H1 (cell line): ENCODE measurements around the gene ORMDL2. TPM values are rescaled to one million over a fixed set of nuclear protein-coding genes. Genes with fewer than 3 reads are reported as not detected.

Source experiments
- CTCF ChIA-PET: fragments of 300-600 bp; sonication (Branson Sonifier 250); formaldehyde crosslinking; loops from one replicate; lab custom pipeline; 2021; ENCODE audit not compliant: partially characterized antibody; lab: Charles Lee
- POLR2A ChIA-PET: fragments of 300-600 bp; sonication (Branson Sonifier 250); formaldehyde crosslinking; loops from one replicate; lab custom pipeline; 2021; ENCODE audit warnings: inconsistent platforms; ENCODE audit not compliant: partially characterized antibody; lab: Charles Lee
- DNase-seq, 2 experiments: peaks; one replicate each; pipeline versions ENCODE4 v3.0.0 to v3.0.0-alpha.2; 2010 to 2022; ENCODE audit warnings: low spot score in 2 of 2, low read depth in 1 of 2, mixed read lengths in 1 of 2
- FAIRE-seq: peaks from 2 replicates; lab custom pipeline; 2011; peaks lifted over from hg19 to GRCh38; lab: Jason Lieb, UNC
- H2AFZ ChIP-seq: 2 replicates; pipeline ENCODE4 v1.8.1; 2012; ENCODE audit warnings: low read length, inconsistent platforms
- H2AK5ac ChIP-seq: 2 replicates; pipeline ENCODE4 v1.6.1; 2013; ENCODE audit warnings: low read depth, low read length
- H2BK120ac ChIP-seq: replicated peaks from 2 replicates; pipeline ENCODE3; 2013; ENCODE audit warnings: low read depth, low read length, inconsistent platforms
- H2BK12ac ChIP-seq: 2 replicates; pipeline ENCODE4 v1.6.1; 2013; ENCODE audit warnings: low read depth, low read length
- H2BK15ac ChIP-seq: 2 replicates; pipeline ENCODE4 v1.6.1; 2013; ENCODE audit warnings: low read length
- H2BK20ac ChIP-seq: 2 replicates; pipeline ENCODE4 v1.6.1; 2013; ENCODE audit warnings: low read length
- H2BK5ac ChIP-seq: 2 replicates; pipeline ENCODE4 v1.6.1; 2013; ENCODE audit warnings: low read depth, low read length
- H3K14ac ChIP-seq: 2 replicates; pipeline ENCODE4 v1.6.1; 2013; ENCODE audit warnings: inconsistent platforms; ENCODE audit not compliant: insufficient read length
- H3K18ac ChIP-seq: 2 replicates; pipeline ENCODE4 v1.6.1; 2013; ENCODE audit warnings: low read length; ENCODE audit errors: extremely low read depth
- H3K23ac ChIP-seq: 2 replicates; pipeline ENCODE4 v1.6.1; 2013; ENCODE audit warnings: inconsistent platforms; ENCODE audit not compliant: insufficient read length
- H3K23me2 ChIP-seq: 2 replicates; pipeline ENCODE4 v1.6.1; 2013; ENCODE audit warnings: low read depth, low read length
- H3K27ac ChIP-seq: 2 replicates; pipeline ENCODE4 v1.6.1; 2011; ENCODE audit warnings: low read depth, low read length, inconsistent platforms
- H3K27me3 ChIP-seq, 4 experiments: replicated peaks in 1 of 4; 1 replicate in 1 of 4; 2 replicates in 3 of 4; pipeline versions ENCODE4 v1.6.1 to v1.8.1; 2011 to 2013; ENCODE audit warnings: low read length in 3 of 4, mild to moderate bottlenecking in 3 of 4, inconsistent platforms in 2 of 4, mixed read lengths in 2 of 4, moderate library complexity in 1 of 4; ENCODE audit not compliant: control insufficient read depth in 3 of 4, insufficient read depth in 3 of 4; ENCODE audit errors: extremely low read depth in 1 of 4
- H3K36me3 ChIP-seq, 4 experiments: 2 replicates each; pipeline versions ENCODE4 v1.6.1 to v1.8.1; 2011 to 2013; ENCODE audit warnings: mild to moderate bottlenecking in 4 of 4, low read length in 3 of 4, moderate library complexity in 2 of 4, control low read depth in 1 of 4, inconsistent platforms in 1 of 4; ENCODE audit not compliant: insufficient read depth in 4 of 4, control insufficient read depth in 2 of 4
- H3K4ac ChIP-seq: replicated peaks from 2 replicates; pipeline ENCODE3; 2013; ENCODE audit warnings: low read length, low read depth, mixed read lengths, inconsistent platforms; ENCODE audit not compliant: insufficient read length
- H3K4me1 ChIP-seq, 4 experiments: replicated peaks in 1 of 4; 1 replicate in 1 of 4; 2 replicates in 3 of 4; pipeline versions ENCODE4 v1.6.1 to v1.8.1; 2011 to 2013; ENCODE audit warnings: low read length in 3 of 4, inconsistent platforms in 2 of 4, mixed read lengths in 1 of 4; ENCODE audit not compliant: insufficient read depth in 4 of 4, control insufficient read depth in 3 of 4
- H3K4me2 ChIP-seq, 2 experiments: 2 replicates each; pipeline versions ENCODE4 v1.6.1 to v1.8.1; 2011 to 2013; ENCODE audit warnings: low read depth in 2 of 2, low read length in 2 of 2, control low read depth in 1 of 2, inconsistent platforms in 1 of 2, mild to moderate bottlenecking in 1 of 2; ENCODE audit not compliant: insufficient read depth in 1 of 2
- H3K4me3 ChIP-seq, 4 experiments: fragments of 200-600, 300-600 bp in 1 of 4; sonication (generic), shearing (Covaris generic), sonication (Bioruptor Twin) in 1 of 4; 2 replicates each; pipeline versions ENCODE4 v1.5.1 to v1.8.1; 2011 to 2016; ENCODE audit warnings: low read length in 4 of 4, low read depth in 3 of 4, control low read depth in 2 of 4, inconsistent platforms in 2 of 4, mild to moderate bottlenecking in 2 of 4, mixed read lengths in 1 of 4, moderate library complexity in 1 of 4; ENCODE audit not compliant: insufficient read depth in 2 of 4; ENCODE audit errors: extremely low read depth in 1 of 4
- H3K56ac ChIP-seq: replicated peaks from 2 replicates; pipeline ENCODE3; 2013; ENCODE audit warnings: low read depth, mild to moderate bottlenecking, mixed read lengths, low read length, inconsistent platforms; ENCODE audit not compliant: insufficient read length
- H3K79me1 ChIP-seq: 2 replicates; pipeline ENCODE4 v1.6.1; 2013; ENCODE audit warnings: low read depth, low read length, control low read depth
- H3K79me2 ChIP-seq, 2 experiments: 2 replicates each; pipeline versions ENCODE4 v1.6.1 to v1.8.1; 2012 to 2013; ENCODE audit warnings: low read length in 2 of 2, mild to moderate bottlenecking in 2 of 2, inconsistent platforms in 1 of 2; ENCODE audit not compliant: insufficient read depth in 2 of 2, control insufficient read depth in 1 of 2
- H3K9ac ChIP-seq, 4 experiments: replicated peaks in 1 of 4; 1 replicate in 1 of 4; 2 replicates in 3 of 4; pipeline versions ENCODE4 v1.6.1 to v1.8.1; 2011 to 2013; ENCODE audit warnings: low read depth in 3 of 4, low read length in 3 of 4, control low read depth in 2 of 4, mild to moderate bottlenecking in 2 of 4, moderate library complexity in 2 of 4, inconsistent platforms in 1 of 4; ENCODE audit errors: extremely low read depth in 1 of 4
- H3K9me3 ChIP-seq, 2 experiments: 2 replicates each; pipeline versions ENCODE4 v1.6.1 to v1.8.1; 2012 to 2013; ENCODE audit warnings: mild to moderate bottlenecking in 2 of 2, moderate library complexity in 2 of 2, control low read depth in 1 of 2, inconsistent platforms in 1 of 2, low read depth in 1 of 2, low read length in 1 of 2, mixed read lengths in 1 of 2; ENCODE audit not compliant: insufficient read depth in 2 of 2
- H4K20me1 ChIP-seq, 2 experiments: replicated peaks in 1 of 2; 2 replicates each; pipeline versions ENCODE3 to v1.8.1; 2011 to 2013; ENCODE audit warnings: inconsistent platforms in 2 of 2, low read length in 2 of 2, mild to moderate bottlenecking in 1 of 2; ENCODE audit not compliant: insufficient read depth in 2 of 2, control insufficient read depth in 1 of 2
- H4K5ac ChIP-seq: 2 replicates; pipeline ENCODE4 v1.6.1; 2013; ENCODE audit warnings: low read length, low read depth, mixed read lengths, inconsistent platforms; ENCODE audit not compliant: insufficient read length
- H4K8ac ChIP-seq: 2 replicates; pipeline ENCODE4 v1.8.0; 2013; ENCODE audit warnings: mild to moderate bottlenecking, moderate library complexity, low read length, inconsistent platforms; ENCODE audit not compliant: insufficient read depth; ENCODE audit errors: extremely low read depth
- H4K91ac ChIP-seq: replicated peaks from 2 replicates; pipeline ENCODE3; 2013; ENCODE audit warnings: low read length, mixed read lengths, inconsistent platforms; ENCODE audit not compliant: insufficient read length
- BRCA1 ChIP-seq: IDR thresholded peaks from 2 replicates; pipeline ENCODE4 v1.6.1; 2012; ENCODE audit warnings: low read depth, low read length, improper control_type of control experiment
- CREB1 ChIP-seq: IDR thresholded peaks from 2 replicates; pipeline ENCODE4 v1.6.1; 2012; ENCODE audit warnings: inconsistent platforms
- HDAC2 ChIP-seq, 2 experiments: fragments of 300-600 bp in 1 of 2; sonication (generic) in 1 of 2; IDR thresholded peaks; 2 replicates each; pipeline ENCODE4 v1.6.1; 2011 to 2012; ENCODE audit warnings: low read depth in 2 of 2, low read length in 2 of 2, mild to moderate bottlenecking in 2 of 2, moderate library complexity in 2 of 2, borderline replicate concordance in 1 of 2, inconsistent platforms in 1 of 2
- KDM1A ChIP-seq: fragments of 200-600, 300-600 bp; sonication (generic); IDR thresholded peaks from 2 replicates; pipeline ENCODE4 v1.7.1; 2016; ENCODE audit warnings: mild to moderate bottlenecking, low read length, borderline replicate concordance
- NANOG ChIP-seq: IDR thresholded peaks from 2 replicates; pipeline ENCODE4 v1.6.1; 2011; ENCODE audit warnings: low read length, low read depth, mild to moderate bottlenecking, inconsistent platforms; ENCODE audit not compliant: insufficient read depth, poor library complexity, severe bottlenecking
- SIN3A ChIP-seq, 2 experiments: IDR thresholded peaks in 1 of 2; conservative IDR thresholded peaks in 1 of 2; 2 replicates each; pipeline ENCODE4 v1.6.1; 2011 to 2012; ENCODE audit warnings: low read length in 2 of 2, improper control_type of control experiment in 1 of 2, low read depth in 1 of 2, mild to moderate bottlenecking in 1 of 2
- TCF12 ChIP-seq: IDR thresholded peaks from 2 replicates; pipeline ENCODE4 v1.6.1; 2011; ENCODE audit warnings: low read depth, mild to moderate bottlenecking, low read length
- WGBS, 2 experiments: shearing (Covaris generic) in 1 of 2; methylation state at CpG; one replicate each; pipeline versions ENCODE4 v1.1.6 to v1.1.7; 2013 to 2015; ENCODE audit warnings: low lambda C conversion rate in 2 of 2, mixed read lengths in 2 of 2, inconsistent platforms in 1 of 2, low coverage in 1 of 2, missing lambda C conversion rate in 1 of 2; ENCODE audit not compliant: insufficient replicate concordance in 2 of 2, insufficient coverage in 1 of 2, insufficient read length in 1 of 2; ENCODE audit errors: extremely low coverage in 1 of 2, missing lambda C conversion rate in 1 of 2; 5-methylcytosine and 5-hydroxymethylcytosine counted together
- polyA plus RNA-seq, 7 experiments: library from polyadenylated mRNA; depleted of rRNA in 3 of 7; stranded (reverse) in 5 of 7; unstranded in 2 of 7; fragments of >200 nt in 5 of 7; fragments of 200-250 nt in 2 of 7; gene quantifications; 1 replicate in 5 of 7; 2 replicates in 1 of 7; 4 replicates in 1 of 7; pipeline versions ENCODE4 v1.2.1 to v1.2.3, GENCODE V29; 2011 to 2013; ENCODE audit warnings: missing spikeins in 2 of 7, mixed read lengths in 2 of 7
- total RNA-seq: library from RNA; stranded (reverse); fragmentation: NEBNext Ultra II Directional; extraction: Animal tissue kit (Norgen Biotek cat#: 25700); gene quantifications from 2 replicates; pipeline ENCODE4 v1.2.1, GENCODE V29; 2021
- TF ChIP-seq, protein P1 (sequence below): IDR thresholded peaks from 2 replicates; pipeline ENCODE4 v1.6.1; 2011; ENCODE audit warnings: low read depth, mild to moderate bottlenecking, low read length; ENCODE audit not compliant: insufficient read depth
- TF ChIP-seq, protein P2 (sequence below): IDR thresholded peaks from 2 replicates; pipeline ENCODE4 v1.6.1; 2011; ENCODE audit warnings: low read length, improper control_type of control experiment

Gene ORMDL2
- total and polyA plus RNA-seq, 2 of the 8 experiments (the other 6 are each of a cell fraction or from before 2014, with no cell fraction given): 39.0 to 65.6 TPM

DNA sequence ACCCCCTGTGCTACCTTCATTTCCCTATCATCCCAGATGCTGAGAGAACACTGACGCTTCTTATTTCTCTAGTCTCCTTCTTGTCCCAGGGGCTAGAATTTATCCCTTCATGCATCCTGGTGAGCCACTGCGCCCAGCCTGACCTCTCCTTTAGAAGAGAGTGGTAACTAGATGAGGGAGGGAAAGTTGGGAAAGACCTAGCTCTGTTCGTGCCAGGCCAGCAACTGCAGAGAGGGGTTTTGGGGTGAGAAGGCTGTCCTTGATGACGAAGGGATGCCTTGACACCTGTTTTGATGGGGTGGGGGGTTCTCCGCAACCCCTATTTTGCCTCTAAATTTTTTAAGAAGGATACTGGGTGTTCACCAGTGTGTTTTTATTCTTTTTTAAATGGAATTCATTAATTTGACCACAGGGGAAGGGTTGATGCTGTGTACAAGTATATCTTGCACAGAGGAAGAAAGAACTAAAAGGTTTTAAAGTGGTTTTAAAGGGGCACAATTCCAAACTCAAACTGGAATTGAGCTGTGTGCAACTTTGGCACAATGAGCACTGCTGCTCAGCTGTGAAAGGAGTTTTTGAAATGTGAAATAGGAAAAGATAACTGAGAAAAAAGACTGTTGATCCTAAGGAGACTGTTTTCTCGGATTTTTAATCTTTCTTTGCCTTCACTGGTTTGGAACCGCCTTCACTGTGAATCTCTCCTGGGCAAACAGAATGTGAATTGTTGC, 31.9 kb downstream of the ORMDL2 start:
- DNase-seq (no peak), FAIRE-seq (no peak)
- H3K23ac ChIP-seq: no peak overlapping the region
- no peaks in the 10 kb centered on the region for H3K36me3 ChIP-seq
- no peak overlapping the region for H3K27ac ChIP-seq
- H3K14ac ChIP-seq: no peak overlapping the region
- TF ChIP-seq CREB1 (no peak), SIN3A (conservative IDR thresholded peaks at IDR 0.05 in 1 of 2, IDR thresholded peaks at IDR 0.05 in 1 of 2; ENCODE audit: low read depth in 1 of 2, low read length in 2 of 2) (no peak), NANOG (no peak), HDAC2 (IDR thresholded peaks at IDR 0.05; ENCODE audit: borderline replicate concordance in 1 of 2, low read depth in 2 of 2, low read length in 2 of 2) (no peak), KDM1A (no peak), BRCA1 (no peak), TCF12 (no peak)
- TF ChIP-seq, protein P1, sequence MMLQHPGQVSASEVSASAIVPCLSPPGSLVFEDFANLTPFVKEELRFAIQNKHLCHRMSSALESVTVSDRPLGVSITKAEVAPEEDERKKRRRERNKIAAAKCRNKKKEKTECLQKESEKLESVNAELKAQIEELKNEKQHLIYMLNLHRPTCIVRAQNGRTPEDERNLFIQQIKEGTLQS: no peak
- TF ChIP-seq, protein P2, sequence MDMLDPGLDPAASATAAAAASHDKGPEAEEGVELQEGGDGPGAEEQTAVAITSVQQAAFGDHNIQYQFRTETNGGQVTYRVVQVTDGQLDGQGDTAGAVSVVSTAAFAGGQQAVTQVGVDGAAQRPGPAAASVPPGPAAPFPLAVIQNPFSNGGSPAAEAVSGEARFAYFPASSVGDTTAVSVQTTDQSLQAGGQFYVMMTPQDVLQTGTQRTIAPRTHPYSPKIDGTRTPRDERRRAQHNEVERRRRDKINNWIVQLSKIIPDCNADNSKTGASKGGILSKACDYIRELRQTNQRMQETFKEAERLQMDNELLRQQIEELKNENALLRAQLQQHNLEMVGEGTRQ: no peak
- H4K91ac ChIP-seq: no peak overlapping the region
- no peaks in the 10 kb centered on the region; a peak in 1 of 7 replicates for H3K4me1 ChIP-seq
- H3K9ac ChIP-seq: no peak overlapping the region
- no peak overlapping the region for H3K18ac ChIP-seq
- ChIA-PET POLR2A (interaction anchor here (1.1 to 1.3 kb wide), 2 partner anchors 18 to 20 kb away, joined by 3 read pairs; no protein-coding TSS in a partner anchor), CTCF (no interaction called here)
- 93% methylated on average over 7 of the region's 7 CpGs; no CpG with 5 or more reads in 1 of the 2 experiments for WGBS, 2 experiments
- H2BK5ac ChIP-seq: no peak overlapping the region
- H3K79me2 ChIP-seq: no peaks in the 10 kb centered on the region
- H2AK5ac ChIP-seq: no peak overlapping the region
- H3K9me3 ChIP-seq: no peaks in the 10 kb centered on the region
- no peak overlapping the region for H4K5ac ChIP-seq
- no peak overlapping the region for H3K4me3 ChIP-seq
- H3K4me2 ChIP-seq: no peak overlapping the region
- no peak overlapping the region for H2BK12ac ChIP-seq
- H3K27me3 ChIP-seq: no peaks in the 10 kb centered on the region
- H3K56ac ChIP-seq: no peak overlapping the region
- H3K23me2 ChIP-seq: no peaks in the 10 kb centered on the region
- no peak overlapping the region for H4K8ac ChIP-seq
- H2BK120ac ChIP-seq: no peak overlapping the region
- H2BK15ac ChIP-seq: no peak overlapping the region
- no peak overlapping the region for H3K4ac ChIP-seq
- no peaks in the 10 kb centered on the region for H4K20me1 ChIP-seq
- no peaks in the 10 kb centered on the region for H3K79me1 ChIP-seq
- no peak overlapping the region for H2BK20ac ChIP-seq
- 0 out of 2 replicates have a peak overlapping the region, but pooled peaks have one; percentile 29 for H2AFZ ChIP-seq
